ENCODE data around the gene CAMTA1. TPM values are rescaled to one million over a fixed set of nuclear protein-coding genes. Genes with fewer than 3 reads are reported as not detected.

CAMTA1 gene
- total and polyA plus RNA-seq, 4 donors: 48.1 to 140 (median 52.3) TPM

GRCh38 chr1:7538033-7538432, 752.8 kb downstream of the CAMTA1 start:
- Histone ChIP-seq H3K9me3 (ENCODE audit: control insufficient read depth in 4 of 4, insufficient read depth in 3 of 4, low read length in 3 of 4) (no peaks in the 10 kb centered on the region), H3K27me3 (ENCODE audit: control insufficient read depth in 3 of 3, insufficient read depth in 3 of 3, low read length in 2 of 3) (peaks cover 0 to 6% (median 0%) of the 10 kb centered on the region in 3 donors), H3K27ac (ENCODE audit: low read depth in 1 of 2, low read length in 1 of 2) (no peak overlapping the region), H3K4me1 (ENCODE audit: control insufficient read depth in 5 of 5, insufficient read depth in 5 of 5, low read length in 5 of 5) (peaks cover 0 to 30% (median 5%) of the 10 kb centered on the region in 5 donors), H3K36me3 (ENCODE audit: control insufficient read depth in 4 of 4, insufficient read depth in 4 of 4, low read length in 4 of 4) (no peaks in the 10 kb centered on the region), H3K9ac (ENCODE audit: insufficient read depth in 1 of 2, low read length in 2 of 2) (no peak overlapping the region), H3K4me3 (no peak overlapping the region)
- ATAC-seq (ENCODE audit: insufficient read depth, low FRiP score) (no peak), DNase-seq (no peak)
- no peak for TF ChIP-seq CTCF (IDR thresholded peaks at IDR 0.05; ENCODE audit: control extremely low read depth, extremely low read depth)
- WGBS, 2 donors: 86 to 88% methylated on average over 6 of the region's 6 CpGs

- WGBS, 2 donors: 70 to 79% methylated on average over 10 of the region's 10 CpGs
- no peak for TF ChIP-seq CTCF (IDR thresholded peaks at IDR 0.05; ENCODE audit: control extremely low read depth, extremely low read depth)
- DNase-seq: peak in 1 of 3 donors; percentile 29
- no peak overlapping the region for H3K27ac ChIP-seq (ENCODE audit: low read depth in 1 of 2, low read length in 1 of 2)
- H3K9ac ChIP-seq (ENCODE audit: insufficient read depth in 1 of 2, low read length in 2 of 2): no peak overlapping the region
- ATAC-seq (ENCODE audit: insufficient read depth, low FRiP score): no peak
- peaks cover 0 to 28% (median 5%) of the 10 kb centered on the region in 5 donors for H3K4me1 ChIP-seq (ENCODE audit: control insufficient read depth in 5 of 5, insufficient read depth in 5 of 5, low read length in 5 of 5)
- no peaks in the 10 kb centered on the region for H3K36me3 ChIP-seq (ENCODE audit: control insufficient read depth in 4 of 4, insufficient read depth in 4 of 4, low read length in 4 of 4)
- peaks cover 0 to 6% (median 0%) of the 10 kb centered on the region in 3 donors for H3K27me3 ChIP-seq (ENCODE audit: control insufficient read depth in 3 of 3, insufficient read depth in 3 of 3, low read length in 2 of 3)
- no peak overlapping the region for H3K4me3 ChIP-seq
- H3K9me3 ChIP-seq (ENCODE audit: control insufficient read depth in 4 of 4, insufficient read depth in 3 of 4, low read length in 3 of 4): no peaks in the 10 kb centered on the region
These were observed 753.9 kb downstream of the CAMTA1 start for GRCh38 chr1:7538849-7539768.

GRCh38 chr1:7539769-7540175, 754.5 kb downstream of the CAMTA1 start:
- no peak overlapping the region for H3K27ac ChIP-seq (ENCODE audit: low read depth in 1 of 2, low read length in 1 of 2)
- H3K9ac ChIP-seq (ENCODE audit: insufficient read depth in 1 of 2, low read length in 2 of 2): no peak overlapping the region
- ATAC-seq (ENCODE audit: insufficient read depth, low FRiP score) (peak; percentile 70), DNase-seq (no peak)
- peaks cover 0 to 22% (median 2%) of the 10 kb centered on the region in 5 donors for H3K4me1 ChIP-seq (ENCODE audit: control insufficient read depth in 5 of 5, insufficient read depth in 5 of 5, low read length in 5 of 5)
- H3K27me3 ChIP-seq (ENCODE audit: control insufficient read depth in 3 of 3, insufficient read depth in 3 of 3, low read length in 2 of 3): peaks cover 0 to 6% (median 0%) of the 10 kb centered on the region in 3 donors
- 49 to 58% methylated on average over 7 of the region's 7 CpGs for WGBS, 2 donors
- no peak for TF ChIP-seq CTCF (IDR thresholded peaks at IDR 0.05; ENCODE audit: control extremely low read depth, extremely low read depth)
- H3K9me3 ChIP-seq (ENCODE audit: control insufficient read depth in 4 of 4, insufficient read depth in 3 of 4, low read length in 3 of 4): no peaks in the 10 kb centered on the region
- H3K4me3 ChIP-seq: no peak overlapping the region
- H3K36me3 ChIP-seq (ENCODE audit: control insufficient read depth in 4 of 4, insufficient read depth in 4 of 4, low read length in 4 of 4): no peaks in the 10 kb centered on the region

Data from lung (tissue), 12 donors.